GM19023 (cell line): ENCODE measurements around the gene LRRC8B.
A peak's percentile ranks its signal among the peaks of the same experiment; 100 is the strongest.
"Not testable (repeated sequence)": the region's sequence is repeated elsewhere in the genome, so short reads cannot be mapped to it uniquely, and the experiment has no call there.

Experiments
- ATAC-seq: cut with Tn5 transposase; IDR thresholded peaks from one replicate; pipeline ENCODE4 v1.9.1; 2021; ENCODE audit warnings: mild to moderate bottlenecking, moderate library complexity; ENCODE audit not compliant: unreplicated experiment

The LRRC8B gene

GRCh38 chr1:89523572-89524368 is 859 bp upstream of the LRRC8B start:
- peak; percentile 39 for ATAC-seq

- ATAC-seq, result peak; percentile 23
Measured at GRCh38 chr1:89525169-89525855, 683 bp downstream of the LRRC8B start.

- no peak for ATAC-seq
Measured at GRCh38 chr1:89527256-89527655, 2.6 kb downstream of the LRRC8B start.

GRCh38 chr1:89527750-89528381 is 3.2 kb downstream of the LRRC8B start:
- ATAC-seq, result no peak

GRCh38 chr1:89528382-89528780 is 3.8 kb downstream of the LRRC8B start:
- ATAC-seq, result no peak

DNA sequence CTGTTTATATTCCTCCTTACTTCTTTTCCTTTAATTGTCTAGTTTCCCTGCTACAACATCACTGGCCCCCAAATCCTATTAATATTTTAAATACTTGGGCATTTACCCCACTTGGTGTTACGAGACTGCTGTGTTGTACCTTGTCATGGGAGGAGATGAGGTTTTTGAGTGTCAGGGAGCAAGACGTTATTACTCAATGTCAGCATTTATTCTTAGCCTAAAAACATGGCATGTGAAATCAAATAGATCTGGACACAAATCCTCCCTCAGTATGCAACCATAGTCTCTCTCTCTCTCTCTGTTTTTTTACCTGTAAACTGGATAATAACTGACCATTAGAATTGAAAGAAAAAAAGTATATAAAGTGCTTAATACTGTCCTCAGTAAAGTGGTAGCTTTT is 4.6 kb downstream of the LRRC8B start:
- no peak for ATAC-seq

- no peak for ATAC-seq
Measured at GRCh38 chr1:89530444-89531089, 5.9 kb downstream of the LRRC8B start.

GRCh38 chr1:89531480-89532139 is 7.0 kb downstream of the LRRC8B start:
- ATAC-seq, result no peak

DNA sequence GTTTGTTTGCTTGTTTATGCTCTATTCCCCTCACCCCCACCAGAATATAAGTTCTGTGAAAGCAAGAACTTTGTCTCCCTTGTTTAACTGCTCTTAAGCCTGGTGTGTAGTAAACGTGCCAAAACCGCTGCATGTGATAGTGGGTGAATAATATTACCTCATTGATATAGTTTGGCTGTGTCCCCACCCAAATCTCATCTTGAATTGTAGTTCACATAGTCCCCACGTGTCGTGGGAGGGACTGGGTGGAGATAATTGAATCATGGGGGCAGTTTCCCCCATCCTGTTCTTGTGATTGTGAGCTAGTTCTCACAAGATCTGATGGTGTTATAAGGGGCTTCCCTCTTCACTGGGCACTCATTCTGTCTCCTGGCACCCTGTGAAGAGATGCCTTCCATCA is 7.6 kb downstream of the LRRC8B start:
- no peak for ATAC-seq

DNA sequence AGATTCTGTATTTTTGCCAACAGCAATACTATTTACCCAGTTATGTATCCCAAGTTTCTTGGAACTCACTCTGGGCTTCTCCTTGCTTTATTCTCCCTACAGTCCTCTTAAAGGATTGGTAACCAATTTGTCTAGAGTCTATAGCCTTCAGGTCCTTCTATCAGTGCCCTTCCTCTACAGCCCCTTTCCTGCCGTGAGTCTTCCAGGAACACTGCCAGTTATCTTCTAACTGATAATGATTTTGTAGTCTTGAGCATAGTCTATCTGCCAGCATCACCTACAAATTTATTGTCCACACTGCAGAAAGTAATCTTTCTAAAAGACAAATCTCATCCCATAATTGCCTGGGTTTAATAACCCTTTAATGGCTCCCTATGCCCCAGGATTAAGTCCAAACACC is 8.2 kb downstream of the LRRC8B start:
- ATAC-seq, result no peak

DNA sequence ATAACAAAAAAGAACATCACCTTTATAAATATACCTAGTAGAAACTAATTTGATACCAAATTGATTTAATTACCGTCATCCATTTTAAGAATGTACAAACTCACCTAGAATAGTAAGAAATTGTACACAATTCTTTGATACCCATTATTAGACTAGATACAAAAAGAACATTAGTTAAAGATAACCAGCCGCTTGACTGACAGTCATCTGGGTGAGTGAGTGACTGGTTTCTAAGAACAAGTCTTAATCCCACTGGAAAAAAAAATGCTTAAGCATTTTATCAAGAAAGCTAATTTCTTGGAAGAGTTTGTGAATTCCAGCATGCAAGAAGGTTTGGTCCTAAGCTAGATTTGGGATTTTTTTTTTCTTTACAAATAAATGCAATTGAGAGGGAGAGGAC is 10.9 kb downstream of the LRRC8B start:
- ATAC-seq, result no peak

DNA sequence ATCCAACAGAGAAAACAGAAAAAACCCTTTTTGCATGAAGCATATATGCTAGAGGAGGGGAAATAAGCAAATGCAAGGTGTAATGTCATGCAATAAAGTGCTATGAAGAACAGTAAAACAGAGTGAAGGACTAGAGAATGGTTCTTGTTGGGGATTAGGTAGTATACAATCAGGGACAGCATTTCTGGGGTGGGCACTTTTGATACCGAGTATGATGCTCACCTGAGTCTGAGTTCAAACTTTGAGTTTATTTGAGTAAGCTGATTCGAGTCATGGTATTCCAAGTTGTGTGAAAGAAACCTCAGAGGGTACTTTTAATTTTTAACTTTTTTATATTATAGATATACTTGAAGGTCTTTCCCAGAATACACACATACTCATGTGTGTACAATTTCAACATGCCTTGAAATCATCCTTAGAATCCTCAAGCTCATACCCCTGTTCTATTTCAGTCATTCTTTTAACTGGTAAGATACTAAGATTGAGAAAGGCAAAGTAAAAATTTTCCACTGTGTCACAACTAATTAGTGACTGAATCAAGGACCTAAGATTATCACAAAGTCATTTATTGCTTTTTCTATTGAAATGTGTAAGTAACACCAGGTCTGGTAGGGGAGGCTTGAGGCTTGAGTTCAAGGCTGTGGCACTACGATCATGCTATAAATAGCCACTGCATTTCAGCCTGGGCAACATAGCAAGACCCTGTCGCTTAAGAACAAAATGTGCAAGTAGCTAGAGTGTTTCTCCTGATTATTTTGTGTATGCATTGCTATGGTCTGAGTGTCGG is 12.1 kb downstream of the LRRC8B start:
- no peak for ATAC-seq

- no peak for ATAC-seq
Measured at GRCh38 chr1:89538361-89538760, 13.7 kb downstream of the LRRC8B start.

GRCh38 chr1:89539128-89539527 is 14.5 kb downstream of the LRRC8B start:
- no peak for ATAC-seq

- no peak for ATAC-seq
Measured at GRCh38 chr1:89540406-89540970, 15.9 kb downstream of the LRRC8B start.

GRCh38 chr1:89542345-89542744 is 17.7 kb downstream of the LRRC8B start:
- ATAC-seq, result no peak

DNA sequence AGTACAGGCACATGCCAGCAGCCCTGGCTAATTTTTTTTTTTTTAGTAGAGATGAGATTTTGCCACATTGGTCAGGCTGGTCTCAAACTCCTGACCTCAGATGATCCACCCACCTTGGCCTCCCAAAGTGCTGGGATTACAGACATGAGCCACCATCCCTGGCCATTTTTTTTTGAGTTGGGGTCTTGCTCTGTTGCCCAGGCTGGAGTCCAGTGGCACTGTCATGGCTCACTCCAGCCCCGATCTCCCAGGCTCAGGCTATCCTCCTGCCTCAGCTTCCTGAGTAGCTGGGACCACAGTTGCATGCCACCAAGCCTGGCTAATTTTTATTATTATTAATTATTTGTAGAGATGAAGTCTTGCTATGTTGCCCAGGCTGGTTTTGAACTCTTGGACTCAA is 19.0 kb downstream of the LRRC8B start:
- not testable (repeated sequence) for ATAC-seq

DNA sequence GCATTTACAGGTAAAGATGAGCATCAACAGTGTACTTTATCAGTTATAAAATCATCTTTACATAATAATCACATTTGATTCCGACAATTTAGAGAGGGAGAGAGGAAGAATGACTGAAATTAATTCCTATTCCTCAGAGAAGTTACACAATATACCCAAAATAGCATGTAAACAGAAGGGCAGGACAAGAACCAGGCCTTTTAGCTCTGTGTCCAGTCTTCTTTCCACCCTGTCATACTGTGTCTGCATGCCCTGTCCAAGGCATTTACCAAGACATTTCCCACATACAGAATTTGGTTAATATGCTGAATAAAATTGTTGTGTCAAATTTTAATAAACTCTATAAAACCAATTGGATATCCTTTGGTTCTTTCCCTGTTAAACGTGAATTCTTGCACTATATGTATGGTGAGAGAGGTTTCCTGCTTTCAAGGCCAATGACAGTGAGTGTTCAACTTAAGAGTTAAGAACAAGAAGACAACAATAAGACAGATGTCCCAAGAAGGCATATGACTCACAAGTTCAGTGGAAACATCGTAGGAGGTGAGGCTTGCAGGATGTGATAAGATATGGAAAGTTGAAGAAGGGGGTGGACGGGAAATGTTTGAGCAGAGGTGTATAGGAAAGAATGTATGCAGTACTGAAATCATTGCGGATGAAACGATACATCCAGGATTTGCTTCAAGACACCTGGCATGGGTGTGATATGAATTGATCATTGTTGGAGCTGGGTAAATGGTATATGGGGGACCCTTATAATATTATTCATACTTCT is 20.8 kb downstream of the LRRC8B start:
- no peak for ATAC-seq
